ENCODE measurements around the gene PARK7.
A peak's percentile ranks its signal among the peaks of the same experiment; 100 is the strongest.
"Not testable (repeated sequence)": the region's sequence is repeated elsewhere in the genome, so short reads cannot be mapped to it uniquely, and the experiment has no call there.

Gene PARK7

GRCh38 chr1:7948960-7949359, 12.6 kb upstream of the PARK7 start:
- DNase-seq = no peak

DNA sequence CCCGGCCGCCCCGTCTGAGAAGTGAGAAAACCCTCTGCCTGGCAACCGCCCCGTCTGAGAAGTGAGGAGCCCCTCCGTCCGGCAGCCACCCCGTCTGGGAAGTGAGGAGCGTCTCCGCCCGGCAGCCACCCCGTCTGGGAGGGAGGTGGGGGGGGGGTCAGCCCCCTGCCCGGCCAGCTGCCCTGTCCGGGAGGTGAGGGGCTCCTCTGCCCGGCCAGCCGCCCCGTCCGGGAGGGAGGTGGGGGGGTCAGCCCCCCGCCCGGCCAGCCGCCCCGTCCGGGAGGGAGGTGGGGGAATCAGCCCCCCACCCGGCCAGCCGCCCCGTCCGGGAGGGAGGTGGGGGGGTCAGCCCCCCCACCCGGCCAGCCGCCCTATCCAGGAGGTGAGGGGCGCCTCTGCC, 8.7 kb upstream of the PARK7 start:
- DNase-seq = not testable (repeated sequence)

DNA sequence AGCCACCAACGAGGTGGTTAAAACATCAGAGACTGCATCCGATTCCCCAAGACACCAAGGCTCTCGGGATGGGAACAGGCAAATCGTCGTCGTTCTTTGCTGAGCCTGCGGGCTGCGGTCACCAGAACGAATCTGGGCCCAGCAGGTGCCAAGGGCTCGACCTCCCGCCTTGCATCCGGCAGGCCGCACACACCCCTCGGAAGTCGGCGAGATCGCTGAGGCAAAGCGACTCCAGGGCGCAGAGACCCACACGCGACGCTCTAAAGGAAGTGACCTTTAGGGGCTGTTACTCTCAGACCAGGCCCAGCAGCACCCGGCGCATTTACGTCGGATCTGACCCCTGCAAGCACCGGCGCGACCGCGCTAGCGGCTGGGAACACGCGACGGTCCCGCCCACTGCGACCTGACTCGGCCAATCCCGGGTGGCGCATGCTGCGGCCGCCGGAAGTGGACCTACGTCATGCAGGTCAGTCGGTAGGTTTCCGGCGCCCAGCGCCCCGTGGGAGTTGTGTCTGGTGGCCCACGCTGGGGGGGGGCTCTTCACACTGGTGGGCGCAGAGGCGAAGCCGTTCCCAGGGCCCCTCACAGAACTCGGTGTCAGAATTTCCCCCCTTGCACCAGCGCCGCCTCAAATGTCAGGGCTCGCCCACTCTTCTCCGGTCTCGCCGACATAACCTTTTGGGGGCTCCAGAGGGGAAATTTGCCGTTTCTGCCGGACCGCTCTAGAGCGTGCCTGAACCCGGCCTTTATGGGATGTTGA, 7.5 kb upstream of the PARK7 start:
- peak; percentile 58 for DNase-seq

- no peak for DNase-seq
These were observed 6.8 kb upstream of the PARK7 start for GRCh38 chr1:7954683-7955082.

DNA sequence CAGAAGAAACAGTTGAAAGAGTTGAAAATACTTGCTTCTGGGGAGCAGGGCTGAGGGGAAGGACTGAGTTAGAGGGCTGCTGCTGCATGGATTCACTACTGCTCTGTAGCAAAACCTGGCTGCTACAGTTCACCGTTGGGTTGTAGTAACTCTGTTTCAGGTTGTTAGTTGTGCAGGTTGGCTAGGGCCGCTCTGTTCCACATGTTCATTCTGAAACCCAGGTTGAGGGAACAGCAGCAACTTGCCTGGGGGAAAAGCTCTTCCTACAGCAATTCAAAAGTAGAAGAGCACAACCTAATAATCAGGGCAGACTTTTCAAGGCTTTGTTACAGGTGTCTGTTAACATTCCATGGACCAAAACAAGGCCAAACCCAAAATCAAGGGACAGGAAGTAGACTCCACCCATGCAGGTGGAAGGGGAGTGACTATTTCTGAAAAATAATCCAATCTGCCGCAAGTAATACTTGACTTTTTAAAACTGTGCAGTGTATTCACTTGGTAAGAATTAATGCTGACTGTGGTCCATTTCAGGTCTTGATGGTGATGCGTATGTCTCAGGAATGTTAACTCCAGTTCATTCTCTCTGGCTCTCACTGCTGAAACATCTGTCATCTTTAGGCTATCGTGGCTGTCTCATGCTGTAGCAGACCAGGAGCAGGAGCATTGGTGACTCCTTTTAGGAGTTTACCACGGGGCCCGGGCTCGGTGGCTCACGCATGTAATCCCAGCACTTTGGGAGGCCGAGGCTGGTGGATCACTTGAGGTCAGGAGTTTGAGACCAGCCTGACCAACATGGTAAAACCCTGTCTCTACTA, 5.1 kb upstream of the PARK7 start:
- no peak for DNase-seq

GRCh38 chr1:7960165-7960564, 1.3 kb upstream of the PARK7 start:
- DNase-seq = no peak

- no peak for DNase-seq
These were observed 670 bp upstream of the PARK7 start for GRCh38 chr1:7960867-7961215.

DNA sequence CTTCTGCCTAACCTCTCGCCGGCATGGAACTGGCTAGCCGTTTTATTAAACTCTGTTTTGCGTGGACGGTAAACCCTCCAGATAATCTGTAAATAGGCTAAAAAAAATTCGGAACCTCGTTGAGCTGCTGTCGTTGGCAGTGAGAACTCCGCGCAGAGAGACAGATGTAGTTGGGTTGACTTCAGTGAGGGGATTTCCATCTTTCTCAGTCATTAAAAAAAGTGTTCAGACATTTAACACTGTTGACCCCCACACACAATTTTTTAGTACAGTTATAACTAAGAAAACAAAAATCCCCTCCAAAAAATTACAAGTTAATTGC, 464 bp downstream of the PARK7 start:
- DNase-seq = no peak

DNA sequence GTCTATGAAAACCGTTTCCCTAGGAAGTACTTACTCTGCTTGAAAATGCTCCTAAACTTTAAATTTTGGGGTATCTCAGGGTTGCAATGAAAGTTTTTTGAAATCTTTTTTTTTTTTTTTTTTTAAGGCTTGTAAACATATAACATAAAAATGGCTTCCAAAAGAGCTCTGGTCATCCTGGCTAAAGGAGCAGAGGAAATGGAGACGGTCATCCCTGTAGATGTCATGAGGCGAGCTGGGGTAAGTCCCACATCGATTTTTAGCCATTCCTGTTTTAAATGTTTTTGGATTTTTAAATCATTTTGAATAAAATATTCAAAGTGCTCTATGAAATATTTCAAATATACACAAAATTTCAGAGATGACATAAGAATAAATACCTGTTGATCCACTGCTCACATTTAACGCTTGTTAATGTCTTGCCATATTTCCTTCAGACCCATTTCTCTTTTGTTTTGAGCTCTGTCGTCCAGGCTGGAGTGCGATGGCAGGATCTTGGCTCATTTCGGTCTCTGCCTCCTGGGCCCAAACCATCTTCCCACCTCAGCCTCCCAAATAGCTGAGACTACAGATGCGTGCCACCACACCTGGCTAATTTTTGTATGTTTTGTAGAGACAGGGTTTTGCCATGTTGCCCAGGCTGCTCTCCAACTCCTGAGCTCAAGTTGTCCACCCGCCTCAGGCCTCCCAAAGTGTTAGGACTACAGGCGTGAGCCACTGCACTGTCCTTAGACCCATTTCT, 1.3 kb downstream of the PARK7 start:
- no peak for DNase-seq

- not testable (repeated sequence) for DNase-seq
These were observed 1.8 kb downstream of the PARK7 start for GRCh38 chr1:7963378-7963730.

GRCh38 chr1:7963841-7964240, 2.3 kb downstream of the PARK7 start:
- not testable (repeated sequence) for DNase-seq

DNA sequence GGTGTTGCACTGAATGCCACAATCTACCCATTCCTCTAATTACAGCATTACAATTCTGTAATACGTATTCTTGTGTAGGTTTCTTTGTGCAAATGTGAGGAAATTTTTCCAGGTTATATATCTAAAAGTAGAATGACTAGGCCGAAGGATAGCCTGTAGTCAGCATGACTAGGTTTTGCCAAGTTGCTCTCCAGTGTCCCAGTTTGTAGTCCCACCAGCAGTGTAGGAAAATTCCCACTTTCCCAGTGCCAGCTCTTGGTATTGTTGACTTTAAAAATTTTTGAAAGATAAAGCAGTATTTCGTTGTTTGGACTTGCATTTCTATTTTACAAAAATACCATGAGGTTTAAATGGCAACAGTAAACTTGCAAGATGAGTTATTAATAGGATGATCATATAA, 3.0 kb downstream of the PARK7 start:
- DNase-seq = no peak

DNA sequence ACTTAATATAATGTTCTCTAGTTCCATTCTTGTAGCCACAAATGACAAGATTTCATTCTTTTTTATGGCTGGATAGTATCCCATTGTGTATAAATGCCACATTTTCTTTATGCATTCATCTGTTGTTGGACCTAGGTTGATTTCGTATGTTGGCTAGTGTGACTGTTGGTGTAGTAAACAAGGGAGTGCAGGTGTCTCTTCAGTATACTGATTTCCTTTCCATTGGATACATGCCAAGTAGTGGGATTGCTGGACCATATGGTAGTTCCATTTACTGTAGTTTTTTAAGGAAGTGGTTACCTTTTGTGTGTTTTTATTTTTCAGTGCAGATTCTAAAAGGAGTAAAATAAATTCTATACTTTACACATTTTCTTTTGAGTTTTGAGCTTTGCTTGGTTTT, 5.7 kb downstream of the PARK7 start:
- DNase-seq = no peak

GRCh38 chr1:7967651-7968050, 6.1 kb downstream of the PARK7 start:
- no peak for DNase-seq

GRCh38 chr1:7970246-7970645, 8.7 kb downstream of the PARK7 start:
- DNase-seq = no peak

- no peak for DNase-seq
These were observed 9.5 kb downstream of the PARK7 start for GRCh38 chr1:7971024-7971423.

GRCh38 chr1:7972285-7972684, 10.8 kb downstream of the PARK7 start:
- no peak for DNase-seq

DNA sequence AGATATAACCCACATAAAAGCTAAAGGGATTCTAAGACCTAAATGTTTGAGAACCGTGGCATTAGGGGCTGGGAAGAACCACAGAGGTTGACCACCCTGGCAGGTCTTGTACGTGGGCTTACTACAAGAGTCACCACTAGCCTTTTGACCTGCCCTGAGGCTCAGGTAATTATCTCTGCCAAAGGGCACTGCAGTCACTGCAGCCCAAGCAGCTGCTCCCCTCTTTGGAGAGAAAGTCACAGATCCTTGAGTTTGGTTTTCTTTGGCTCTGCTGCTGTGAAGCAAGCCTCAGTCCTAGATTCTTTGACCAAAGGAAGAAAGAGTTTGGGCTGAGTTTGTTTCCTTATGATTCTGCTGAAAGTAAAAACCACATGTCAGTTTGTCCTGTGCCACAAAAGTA, 11.6 kb downstream of the PARK7 start:
- DNase-seq = no peak

GRCh38 chr1:7975212-7975865, 13.8 kb downstream of the PARK7 start:
- no peak for DNase-seq

GRCh38 chr1:7980984-7981383, 19.5 kb downstream of the PARK7 start:
- no peak for DNase-seq

GRCh38 chr1:7983086-7983778, 21.7 kb downstream of the PARK7 start:
- DNase-seq = no peak

DNA sequence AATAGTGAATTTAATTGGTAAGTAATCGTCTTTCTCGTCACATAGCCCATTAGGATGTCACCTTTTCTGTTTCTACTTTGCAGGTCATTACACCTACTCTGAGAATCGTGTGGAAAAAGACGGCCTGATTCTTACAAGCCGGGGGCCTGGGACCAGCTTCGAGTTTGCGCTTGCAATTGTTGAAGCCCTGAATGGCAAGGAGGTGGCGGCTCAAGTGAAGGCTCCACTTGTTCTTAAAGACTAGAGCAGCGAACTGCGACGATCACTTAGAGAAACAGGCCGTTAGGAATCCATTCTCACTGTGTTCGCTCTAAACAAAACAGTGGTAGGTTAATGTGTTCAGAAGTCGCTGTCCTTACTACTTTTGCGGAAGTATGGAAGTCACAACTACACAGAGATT, 23.3 kb downstream of the PARK7 start:
- DNase-seq = no peak
